ENCODE results near the gene SCUBE1.

The SCUBE1 gene

GRCh38 chr22:43377548-43377895, 34.4 kb upstream of the SCUBE1 start:
- DNase-seq (ENCODE audit: low read depth) = no peak
- H3K4me3 ChIP-seq (ENCODE audit: low read depth, low read length) = no peak overlapping the region
- TF ChIP-seq CTCF (IDR thresholded peaks at IDR 0.05; ENCODE audit: low read depth, low read length) (no peak), MYC (IDR thresholded peaks at IDR 0.05; ENCODE audit: low read depth, low read length) (no peak), MAX (IDR thresholded peaks at IDR 0.05; ENCODE audit: low read depth, low read length) (no peak), POLR2A (IDR thresholded peaks at IDR 0.05; ENCODE audit: extremely low read depth, insufficient read length) (no peak)

DNA sequence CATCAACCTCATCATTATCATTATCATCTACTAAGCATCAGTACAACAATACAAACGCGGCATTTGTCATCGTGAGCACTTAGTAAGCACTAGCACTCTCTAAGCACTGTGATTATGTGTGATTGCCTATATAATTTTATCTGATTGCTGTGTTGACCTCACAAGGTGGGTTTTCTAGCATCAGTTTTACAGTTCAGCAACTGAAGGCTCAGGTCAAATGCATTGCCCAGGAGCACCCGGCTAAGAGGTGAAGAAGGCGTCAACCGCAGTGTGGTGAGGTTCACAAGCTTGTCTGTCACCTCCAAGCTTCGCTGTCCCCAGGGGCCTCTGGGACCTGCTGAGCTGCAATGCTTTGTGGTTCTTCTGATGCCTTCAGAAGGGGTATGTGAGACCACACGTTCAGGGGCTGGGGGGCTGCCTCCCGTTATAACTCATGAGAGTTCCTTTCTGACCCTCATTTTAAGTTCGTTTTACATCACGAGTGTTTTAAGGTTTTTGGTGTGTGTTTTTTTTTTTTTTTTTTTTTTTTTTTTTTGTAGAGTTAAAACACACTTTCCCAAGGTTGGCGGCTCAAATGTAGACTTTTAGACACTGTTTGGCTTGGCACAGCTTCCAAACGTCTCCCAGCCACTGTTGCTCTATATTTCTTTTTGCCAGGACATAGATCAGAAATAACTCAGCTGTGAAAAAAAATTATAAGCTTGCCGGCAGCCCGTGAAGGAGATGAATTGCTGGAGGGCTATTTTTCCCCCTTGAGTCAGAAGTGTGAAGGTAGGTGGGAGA, 33.8 kb upstream of the SCUBE1 start:
- TF ChIP-seq MYC (IDR thresholded peaks at IDR 0.05; ENCODE audit: low read depth, low read length) (no peak), POLR2A (IDR thresholded peaks at IDR 0.05; ENCODE audit: extremely low read depth, insufficient read length) (no peak), CTCF (IDR thresholded peaks at IDR 0.05; ENCODE audit: low read depth, low read length) (no peak), MAX (IDR thresholded peaks at IDR 0.05; ENCODE audit: low read depth, low read length) (no peak)
- no peak overlapping the region for H3K4me3 ChIP-seq (ENCODE audit: low read depth, low read length)
- DNase-seq (ENCODE audit: low read depth) = peak; percentile 22

- no peak overlapping the region for H3K4me3 ChIP-seq (ENCODE audit: low read depth, low read length)
- TF ChIP-seq POLR2A (IDR thresholded peaks at IDR 0.05; ENCODE audit: extremely low read depth, insufficient read length) (no peak), MAX (IDR thresholded peaks at IDR 0.05; ENCODE audit: low read depth, low read length) (no peak), CTCF (IDR thresholded peaks at IDR 0.05; ENCODE audit: low read depth, low read length) (no peak), MYC (IDR thresholded peaks at IDR 0.05; ENCODE audit: low read depth, low read length) (no peak)
- DNase-seq (ENCODE audit: low read depth) = no peak
Observed at GRCh38 chr22:43375951-43376455, 32.8 kb upstream of the SCUBE1 start.

- no peak for DNase-seq (ENCODE audit: low read depth)
- no peak overlapping the region for H3K4me3 ChIP-seq (ENCODE audit: low read depth, low read length)
- TF ChIP-seq POLR2A (IDR thresholded peaks at IDR 0.05; ENCODE audit: extremely low read depth, insufficient read length) (no peak), CTCF (IDR thresholded peaks at IDR 0.05; ENCODE audit: low read depth, low read length) (no peak), MAX (IDR thresholded peaks at IDR 0.05; ENCODE audit: low read depth, low read length) (no peak), MYC (IDR thresholded peaks at IDR 0.05; ENCODE audit: low read depth, low read length) (no peak)
Observed at GRCh38 chr22:43370036-43370435, 26.9 kb upstream of the SCUBE1 start.

DNA sequence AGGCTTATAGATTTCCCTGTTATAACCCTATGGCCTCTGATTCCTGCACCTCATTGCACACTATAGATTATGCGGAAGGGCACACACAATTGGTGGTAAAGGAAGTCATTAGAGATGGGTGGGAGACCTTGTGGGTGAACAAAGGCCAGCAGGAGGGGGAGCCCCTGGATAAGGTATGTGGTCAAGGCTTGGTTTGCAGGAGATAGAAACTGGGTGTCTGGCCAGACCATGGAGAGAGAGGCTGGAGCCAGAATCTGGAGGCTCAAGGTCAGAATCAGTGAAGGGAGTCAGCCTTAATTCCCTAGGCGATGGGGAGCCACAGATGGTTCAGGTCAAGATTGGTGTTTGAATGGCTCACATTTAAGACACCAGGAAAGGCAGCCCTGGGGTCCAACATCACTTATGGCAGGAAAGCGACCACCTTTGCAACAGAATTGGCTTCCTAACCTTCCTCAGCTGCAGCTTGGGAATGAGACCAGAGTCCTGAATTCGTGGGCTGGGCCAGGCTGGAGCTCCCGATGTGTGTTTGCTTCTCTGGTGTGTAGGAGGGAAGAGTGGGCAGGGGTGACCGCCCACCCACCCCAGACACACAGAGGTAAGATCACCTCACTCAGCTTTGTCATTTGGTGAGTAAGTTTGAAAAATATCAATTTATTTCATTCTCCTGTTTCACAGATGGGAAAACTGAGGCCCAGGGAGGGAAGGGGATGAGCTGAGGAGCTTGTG, 22.7 kb upstream of the SCUBE1 start:
- no peak overlapping the region for H3K4me3 ChIP-seq (ENCODE audit: low read depth, low read length)
- DNase-seq (ENCODE audit: low read depth) = no peak
- TF ChIP-seq POLR2A (IDR thresholded peaks at IDR 0.05; ENCODE audit: extremely low read depth, insufficient read length) (no peak), MAX (IDR thresholded peaks at IDR 0.05; ENCODE audit: low read depth, low read length) (no peak), MYC (IDR thresholded peaks at IDR 0.05; ENCODE audit: low read depth, low read length) (no peak), CTCF (IDR thresholded peaks at IDR 0.05; ENCODE audit: low read depth, low read length) (no peak)
